ENCODE measurements around the gene CFAP45. TPM values are rescaled to one million over a fixed set of nuclear protein-coding genes. Genes with fewer than 3 reads are reported as not detected.

The CFAP45 gene
- polyA plus RNA-seq, 1 of the 3 experiments (the other 2 are of a cell fraction) = 0.74 TPM

DNA sequence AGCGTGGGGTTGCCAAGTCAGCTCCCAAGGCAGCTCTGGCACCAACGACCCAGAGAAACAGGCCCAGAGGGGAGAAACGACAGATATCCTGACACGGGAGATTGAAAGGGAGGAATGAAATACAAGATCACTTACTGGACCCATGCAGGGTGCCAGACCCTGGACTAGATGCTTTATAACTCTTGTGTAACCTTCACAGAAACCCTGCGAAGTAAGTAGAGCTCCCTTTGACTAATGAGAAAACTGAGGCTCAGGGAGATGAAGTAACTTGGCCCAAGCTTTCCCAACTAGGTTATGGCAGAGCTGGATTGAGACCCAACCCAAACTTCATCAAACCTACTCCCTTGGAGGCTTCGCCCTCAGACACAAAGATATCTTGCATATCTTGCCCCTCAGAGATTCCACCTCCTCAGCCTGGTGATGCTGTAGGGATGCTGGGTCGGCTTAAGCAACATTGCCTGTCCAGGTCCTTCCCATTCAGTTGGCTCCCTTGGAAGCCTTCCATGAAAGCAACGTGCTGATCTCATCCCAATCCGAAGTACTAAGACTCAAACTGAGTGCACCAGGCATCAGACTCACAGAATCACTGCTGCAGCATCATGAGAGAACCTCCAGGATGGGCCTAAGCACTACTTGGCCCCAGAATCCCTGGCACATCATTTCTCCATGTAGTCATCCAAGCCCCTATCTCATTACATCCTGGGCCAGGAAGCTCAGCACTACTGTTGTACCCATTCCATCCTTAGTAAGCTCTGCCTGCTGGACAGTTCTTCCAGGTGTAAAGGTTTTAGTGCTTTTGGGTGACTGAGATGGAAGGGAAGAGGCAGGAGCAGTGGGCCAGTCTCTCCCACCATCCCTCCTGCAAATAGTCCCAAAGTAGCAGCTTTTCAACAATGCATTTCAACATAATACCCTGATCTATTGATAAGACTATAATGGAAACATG lies 46.5 kb upstream of the CFAP45 start:
- no peaks in the 10 kb centered on the region for H3K9me2 ChIP-seq
- no peaks in the 10 kb centered on the region; the same call in 1 of the 2 replicates for H3K27me3 ChIP-seq (ENCODE audit: insufficient read depth)
- TF ChIP-seq, protein P1, sequence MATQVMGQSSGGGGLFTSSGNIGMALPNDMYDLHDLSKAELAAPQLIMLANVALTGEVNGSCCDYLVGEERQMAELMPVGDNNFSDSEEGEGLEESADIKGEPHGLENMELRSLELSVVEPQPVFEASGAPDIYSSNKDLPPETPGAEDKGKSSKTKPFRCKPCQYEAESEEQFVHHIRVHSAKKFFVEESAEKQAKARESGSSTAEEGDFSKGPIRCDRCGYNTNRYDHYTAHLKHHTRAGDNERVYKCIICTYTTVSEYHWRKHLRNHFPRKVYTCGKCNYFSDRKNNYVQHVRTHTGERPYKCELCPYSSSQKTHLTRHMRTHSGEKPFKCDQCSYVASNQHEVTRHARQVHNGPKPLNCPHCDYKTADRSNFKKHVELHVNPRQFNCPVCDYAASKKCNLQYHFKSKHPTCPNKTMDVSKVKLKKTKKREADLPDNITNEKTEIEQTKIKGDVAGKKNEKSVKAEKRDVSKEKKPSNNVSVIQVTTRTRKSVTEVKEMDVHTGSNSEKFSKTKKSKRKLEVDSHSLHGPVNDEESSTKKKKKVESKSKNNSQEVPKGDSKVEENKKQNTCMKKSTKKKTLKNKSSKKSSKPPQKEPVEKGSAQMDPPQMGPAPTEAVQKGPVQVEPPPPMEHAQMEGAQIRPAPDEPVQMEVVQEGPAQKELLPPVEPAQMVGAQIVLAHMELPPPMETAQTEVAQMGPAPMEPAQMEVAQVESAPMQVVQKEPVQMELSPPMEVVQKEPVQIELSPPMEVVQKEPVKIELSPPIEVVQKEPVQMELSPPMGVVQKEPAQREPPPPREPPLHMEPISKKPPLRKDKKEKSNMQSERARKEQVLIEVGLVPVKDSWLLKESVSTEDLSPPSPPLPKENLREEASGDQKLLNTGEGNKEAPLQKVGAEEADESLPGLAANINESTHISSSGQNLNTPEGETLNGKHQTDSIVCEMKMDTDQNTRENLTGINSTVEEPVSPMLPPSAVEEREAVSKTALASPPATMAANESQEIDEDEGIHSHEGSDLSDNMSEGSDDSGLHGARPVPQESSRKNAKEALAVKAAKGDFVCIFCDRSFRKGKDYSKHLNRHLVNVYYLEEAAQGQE (IDR thresholded peaks at IDR 0.05; ENCODE audit: low read depth, low read length) = peak; percentile 29; the same call in 1 of the 2 replicates
- TF ChIP-seq, protein P2, sequence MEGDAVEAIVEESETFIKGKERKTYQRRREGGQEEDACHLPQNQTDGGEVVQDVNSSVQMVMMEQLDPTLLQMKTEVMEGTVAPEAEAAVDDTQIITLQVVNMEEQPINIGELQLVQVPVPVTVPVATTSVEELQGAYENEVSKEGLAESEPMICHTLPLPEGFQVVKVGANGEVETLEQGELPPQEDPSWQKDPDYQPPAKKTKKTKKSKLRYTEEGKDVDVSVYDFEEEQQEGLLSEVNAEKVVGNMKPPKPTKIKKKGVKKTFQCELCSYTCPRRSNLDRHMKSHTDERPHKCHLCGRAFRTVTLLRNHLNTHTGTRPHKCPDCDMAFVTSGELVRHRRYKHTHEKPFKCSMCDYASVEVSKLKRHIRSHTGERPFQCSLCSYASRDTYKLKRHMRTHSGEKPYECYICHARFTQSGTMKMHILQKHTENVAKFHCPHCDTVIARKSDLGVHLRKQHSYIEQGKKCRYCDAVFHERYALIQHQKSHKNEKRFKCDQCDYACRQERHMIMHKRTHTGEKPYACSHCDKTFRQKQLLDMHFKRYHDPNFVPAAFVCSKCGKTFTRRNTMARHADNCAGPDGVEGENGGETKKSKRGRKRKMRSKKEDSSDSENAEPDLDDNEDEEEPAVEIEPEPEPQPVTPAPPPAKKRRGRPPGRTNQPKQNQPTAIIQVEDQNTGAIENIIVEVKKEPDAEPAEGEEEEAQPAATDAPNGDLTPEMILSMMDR (IDR thresholded peaks at IDR 0.05) = no peak
- no peak for DNase-seq
- peaks cover 0 to 35% of the 10 kb centered on the region in 2 experiments; a peak in 1 of 4 replicates for H3K4me1 ChIP-seq (ENCODE audit: control insufficient read depth in 1 of 2, insufficient read depth in 2 of 2, low read depth in 1 of 2, low read length in 1 of 2)
- H2AFZ ChIP-seq (ENCODE audit: low read depth) = no peak overlapping the region; the same call in 1 of the 2 replicates
- peak overlapping the region; percentile 92; the same call in 1 of the 2 replicates for H3K4me2 ChIP-seq
- H3K79me2 ChIP-seq (ENCODE audit: insufficient read depth) = no peaks in the 10 kb centered on the region
- H3K4me3 ChIP-seq (ENCODE audit: low read depth in 2 of 2, low read length in 1 of 2) = peak overlapping the region in 1 of 2 experiments; percentile 68; a peak in 2 of 4 replicates
- no peaks in the 10 kb centered on the region for H3F3A ChIP-seq (replicated peaks; ENCODE audit: insufficient read depth)
- H3K9me3 ChIP-seq = no peaks in the 10 kb centered on the region
- 84% methylated on average over 8 of the region's 9 CpGs for WGBS (ENCODE audit: low lambda C conversion rate)
- H4K20me1 ChIP-seq (ENCODE audit: insufficient read depth) = no peaks in the 10 kb centered on the region
- H3K27ac ChIP-seq (ENCODE audit: low read depth in 2 of 2, low read length in 1 of 2) = no peak overlapping the region
- POLR2A ChIA-PET = interaction anchor here (0.7 to 1.2 kb wide), 2 partner anchors 23 to 57 kb away, joined by 3 read pairs; no protein-coding TSS in a partner anchor
- H3K9ac ChIP-seq = no peak overlapping the region
- H3K36me3 ChIP-seq (replicated peaks in 1 of 2; ENCODE audit: control insufficient read depth in 1 of 2, insufficient read depth in 2 of 2, low read length in 1 of 2) = no peaks in the 10 kb centered on the region
- CTCF ChIA-PET = interaction anchor here (0.7 to 6.3 kb wide), 31 partner anchors 10 to 177 kb away, joined by 3 to 101 read pairs (median 3); partner anchors contain the start of genes DUSP23, IGSF8 and TAGLN2

DNA sequence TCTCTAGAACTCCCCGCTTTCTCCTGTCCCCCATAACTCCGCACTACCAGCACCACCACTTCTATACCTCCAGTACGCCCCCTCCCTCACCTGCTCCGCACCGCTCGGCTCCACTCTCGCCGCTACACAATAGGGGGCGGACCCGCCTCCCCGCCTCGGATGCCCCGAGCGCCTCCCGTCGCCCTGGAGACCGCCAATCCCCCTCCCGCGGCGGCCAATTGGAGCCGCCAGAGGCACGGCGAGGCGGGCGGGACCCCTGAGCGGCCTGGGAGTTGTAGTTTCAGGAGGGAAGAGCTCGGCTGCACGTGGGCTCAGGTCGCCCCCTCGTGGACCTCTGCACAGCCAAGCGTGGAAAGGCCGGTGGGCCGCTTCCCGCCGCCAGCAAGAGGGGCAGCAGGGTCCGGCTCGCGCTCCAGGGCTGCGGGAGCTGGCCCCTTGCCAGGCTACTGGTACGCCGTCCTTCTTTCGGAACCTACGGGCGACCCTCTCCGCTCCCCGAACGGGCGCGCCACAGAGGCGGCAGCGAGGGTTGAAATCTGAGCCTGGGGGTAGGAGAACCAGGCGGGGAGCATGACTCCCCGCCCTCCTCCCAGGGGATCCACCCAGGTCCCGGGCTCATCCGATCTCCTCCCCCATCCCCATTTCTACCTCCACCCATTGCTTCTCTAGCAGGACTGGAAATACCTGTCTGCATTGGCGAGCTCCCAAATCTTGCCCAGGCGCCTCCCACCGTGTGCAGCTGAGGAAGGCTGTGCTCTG lies 45.7 kb upstream of the CFAP45 start, which contains the start of gene IGSF9:
TSS of gene IGSF9 (minus strand) at position 131 of the 759 bp plus-strand sequence. CDS start 2,159 bp downstream, outside the sequence.
- Histone ChIP-seq H3K27me3 (ENCODE audit: insufficient read depth) (no peaks in the 10 kb centered on the region; the same call in 1 of the 2 replicates), H3K4me2 (peak within 1 kb of the TSS; percentile 92), H3K9me2 (no peaks in the 10 kb centered on the region), H3K27ac (ENCODE audit: low read depth in 2 of 2, low read length in 1 of 2) (no peak within 1 kb of the TSS; a peak in 1 of 4 replicates), H3K4me3 (ENCODE audit: low read depth in 2 of 2, low read length in 1 of 2) (peak within 1 kb of the TSS; percentile 68 to 72), H3K4me1 (ENCODE audit: control insufficient read depth in 1 of 2, insufficient read depth in 2 of 2, low read depth in 1 of 2, low read length in 1 of 2) (peaks cover 0 to 36% of the 10 kb centered on the region in 2 experiments; a peak in 1 of 4 replicates), H3F3A (replicated peaks; ENCODE audit: insufficient read depth) (no peaks in the 10 kb centered on the region), H3K79me2 (ENCODE audit: insufficient read depth) (no peaks in the 10 kb centered on the region), H3K9ac (peak within 1 kb of the TSS; percentile 29; the same call in 1 of the 2 replicates), H3K9me3 (no peaks in the 10 kb centered on the region), H4K20me1 (ENCODE audit: insufficient read depth) (no peaks in the 10 kb centered on the region), H3K36me3 (replicated peaks in 1 of 2; ENCODE audit: control insufficient read depth in 1 of 2, insufficient read depth in 2 of 2, low read length in 1 of 2) (no peaks in the 10 kb centered on the region), H2AFZ (ENCODE audit: low read depth) (peak within 1 kb of the TSS; percentile 80)
- DNase-seq = peak; percentile 95
- POLR2A ChIA-PET = interaction anchor here (0.7 to 1.2 kb wide), 2 partner anchors 22 to 58 kb away, joined by 3 read pairs; no protein-coding TSS in a partner anchor
- 8% methylated on average over 41 of the region's 58 CpGs for WGBS (ENCODE audit: low lambda C conversion rate)
- CTCF ChIA-PET = interaction anchor here (0.7 to 6.3 kb wide), 29 partner anchors 10 to 177 kb away, joined by 3 to 101 read pairs (median 4); partner anchors contain the start of genes DUSP23, IGSF8 and TAGLN2
- TF ChIP-seq, protein P1 (IDR thresholded peaks at IDR 0.05; ENCODE audit: low read depth, low read length) = no peak
- TF ChIP-seq EP300 (IDR thresholded peaks at IDR 0.05; ENCODE audit: borderline replicate concordance in 1 of 2, low read depth in 1 of 2, low read length in 1 of 2) = no peak
- TF ChIP-seq, protein P3, sequence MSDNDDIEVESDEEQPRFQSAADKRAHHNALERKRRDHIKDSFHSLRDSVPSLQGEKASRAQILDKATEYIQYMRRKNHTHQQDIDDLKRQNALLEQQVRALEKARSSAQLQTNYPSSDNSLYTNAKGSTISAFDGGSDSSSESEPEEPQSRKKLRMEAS (IDR thresholded peaks at IDR 0.05; ENCODE audit: low read depth) = peak; percentile 88
- TF ChIP-seq NRF1 (IDR thresholded peaks at IDR 0.05; ENCODE audit: low read depth, low read length) = no peak
- no peak for TF ChIP-seq ELF1 (IDR thresholded peaks at IDR 0.05)
- TF ChIP-seq JUND (IDR thresholded peaks at IDR 0.05) = no peak
- TF ChIP-seq TAF1 (IDR thresholded peaks at IDR 0.05; ENCODE audit: borderline replicate concordance, low read depth, low read length) = no peak
- peak; percentile 63 for TF ChIP-seq CHD2 (IDR thresholded peaks at IDR 0.05; ENCODE audit: low read length, partially characterized antibody)
- TF ChIP-seq MXI1 (IDR thresholded peaks at IDR 0.05; ENCODE audit: low read depth, low read length) = peak; percentile 88
- no peak for TF ChIP-seq POLR2AphosphoS5 (IDR thresholded peaks at IDR 0.05; ENCODE audit: low read depth, low read length)

Data from SK-N-SH (cell line).